Smooth muscle cell (in vitro differentiated cells): ENCODE results near the gene LPCAT1. TPM values are rescaled to one million over a fixed set of nuclear protein-coding genes. Genes with fewer than 3 reads are reported as not detected.

Source experiments
- DNase-seq: peaks from one replicate; lab custom pipeline; 2025; ENCODE audit not compliant: unreplicated experiment; lab: John Stamatoyannopoulos, UW
- H2AFZ ChIP-seq: fragments of 200-600 bp; sonication (generic); 2 replicates; pipeline ENCODE4 v1.6.0; 2016; ENCODE audit warnings: antibody characterized with exemption, low read depth, mild to moderate bottlenecking
- H3F3A ChIP-seq: fragments of 200-600 bp; sonication (generic); 2 replicates; pipeline ENCODE4 v1.6.0; 2017; ENCODE audit warnings: antibody characterized with exemption, low read depth
- H3K27ac ChIP-seq: fragments of 200-600 bp; sonication (generic); 2 replicates; pipeline ENCODE4 v1.5.1; 2016; ENCODE audit warnings: low read depth, mild to moderate bottlenecking
- H3K27me3 ChIP-seq: fragments of 200-600 bp; sonication (generic); 2 replicates; pipeline ENCODE4 v1.6.1; 2016; ENCODE audit warnings: low read depth, mild to moderate bottlenecking
- H3K36me3 ChIP-seq: fragments of 200-600 bp; sonication (generic); 2 replicates; pipeline ENCODE4 v1.5.1; 2016; ENCODE audit warnings: low read depth
- H3K4me1 ChIP-seq: fragments of 200-600 bp; sonication (generic); 2 replicates; pipeline ENCODE4 v1.5.1; 2016; ENCODE audit warnings: low read depth
- H3K4me2 ChIP-seq: fragments of 200-600 bp; sonication (generic); 2 replicates; pipeline ENCODE4 v1.6.0; 2016; ENCODE audit warnings: mild to moderate bottlenecking
- H3K4me3 ChIP-seq: fragments of 200-600 bp; sonication (generic); 2 replicates; pipeline ENCODE4 v1.5.1; 2016; ENCODE audit warnings: mild to moderate bottlenecking
- H3K79me2 ChIP-seq: fragments of 200-600 bp; sonication (generic); 2 replicates; pipeline ENCODE4 v1.6.0; 2016; ENCODE audit warnings: low read depth, mild to moderate bottlenecking
- H3K9ac ChIP-seq: fragments of 200-600 bp; sonication (generic); 2 replicates; pipeline ENCODE4 v1.6.0; 2016; ENCODE audit warnings: low read depth
- H3K9me3 ChIP-seq: fragments of 200-600 bp; sonication (generic); replicated peaks from 2 replicates; pipeline ENCODE4 v1.5.1; 2016; ENCODE audit warnings: low read depth
- H4K20me1 ChIP-seq: fragments of 200-600 bp; sonication (generic); 2 replicates; pipeline ENCODE4 v1.6.0; 2016; ENCODE audit warnings: low read depth
- CTCF ChIP-seq: fragments of 200-600 bp; sonication (generic); IDR thresholded peaks from 2 replicates; pipeline ENCODE4 v1.5.1; 2017; ENCODE audit warnings: borderline replicate concordance, mild to moderate bottlenecking, antibody characterized with exemption; ENCODE audit not compliant: insufficient read depth, poor library complexity, severe bottlenecking
- WGBS: methylation state at CpG from one replicate; pipeline ENCODE4 v1.1.7; 2016; ENCODE audit warnings: low lambda C conversion rate; 5-methylcytosine and 5-hydroxymethylcytosine counted together
- polyA plus RNA-seq: library from polyadenylated mRNA; unstranded; fragments of >200 nt; fragmentation: Nextera tagmentation; extraction: Ambion mirVana; gene quantifications from 2 replicates; pipeline ENCODE4 v1.2.1, GENCODE V29; 2016
- total RNA-seq: library from RNA; depleted of rRNA; stranded (reverse); fragments of >200 nt; gene quantifications from 2 replicates; pipeline ENCODE4 v1.2.3, GENCODE V29; 2014

LPCAT1 gene
- total and polyA plus RNA-seq, 2 experiments from 2014 or later = 42.7 to 50.1 TPM

GRCh38 chr5:1502046-1502736 lies 21.6 kb downstream of the LPCAT1 start:
- TF ChIP-seq CTCF = no peak
- H3K27ac ChIP-seq = no peak overlapping the region
- peaks cover 100% of the 10 kb centered on the region for H4K20me1 ChIP-seq
- H3K27me3 ChIP-seq = no peaks in the 10 kb centered on the region
- H3F3A ChIP-seq = no peaks in the 10 kb centered on the region
- H3K4me2 ChIP-seq = no peak overlapping the region
- no peak overlapping the region for H3K4me3 ChIP-seq
- DNase-seq = no peak
- no peak overlapping the region for H2AFZ ChIP-seq
- no peaks in the 10 kb centered on the region for H3K9me3 ChIP-seq
- no peaks in the 10 kb centered on the region for H3K4me1 ChIP-seq
- H3K36me3 ChIP-seq = no peaks in the 10 kb centered on the region
- H3K9ac ChIP-seq = no peak overlapping the region
- WGBS = 87% methylated on average over 22 of the region's 23 CpGs
- peaks cover 77% of the 10 kb centered on the region for H3K79me2 ChIP-seq

- no peak overlapping the region for H3K4me3 ChIP-seq
- no peaks in the 10 kb centered on the region for H3K9me3 ChIP-seq
- H3K4me1 ChIP-seq = no peaks in the 10 kb centered on the region
- DNase-seq = no peak
- peaks cover 100% of the 10 kb centered on the region for H4K20me1 ChIP-seq
- no peak overlapping the region for H2AFZ ChIP-seq
- no peaks in the 10 kb centered on the region for H3K36me3 ChIP-seq
- no peak for TF ChIP-seq CTCF
- WGBS = 97% methylated on average over 28 of the region's 28 CpGs
- no peak overlapping the region for H3K4me2 ChIP-seq
- H3K27me3 ChIP-seq = no peaks in the 10 kb centered on the region
- no peaks in the 10 kb centered on the region for H3F3A ChIP-seq
- no peak overlapping the region for H3K27ac ChIP-seq
- H3K9ac ChIP-seq = no peak overlapping the region
- peaks cover 70% of the 10 kb centered on the region for H3K79me2 ChIP-seq
Measured at GRCh38 chr5:1501372-1502045, 22.3 kb downstream of the LPCAT1 start.

GRCh38 chr5:1500411-1501091 lies 23.2 kb downstream of the LPCAT1 start:
- Histone ChIP-seq H4K20me1 (peaks cover 100% of the 10 kb centered on the region), H3K9ac (no peak overlapping the region), H3K4me3 (no peak overlapping the region), H3K79me2 (peaks cover 60% of the 10 kb centered on the region), H3K4me2 (no peak overlapping the region), H3F3A (no peaks in the 10 kb centered on the region), H3K27me3 (no peaks in the 10 kb centered on the region), H3K36me3 (no peaks in the 10 kb centered on the region), H2AFZ (no peak overlapping the region), H3K9me3 (no peaks in the 10 kb centered on the region), H3K4me1 (no peaks in the 10 kb centered on the region), H3K27ac (no peak overlapping the region)
- DNase-seq = no peak
- no peak for TF ChIP-seq CTCF
- WGBS = 95% methylated on average over 16 of the region's 16 CpGs
